ENCODE results near the gene CBLN1. TPM values are rescaled to one million over a fixed set of nuclear protein-coding genes. Genes with fewer than 3 reads are reported as not detected.

The CBLN1 gene
- polyA plus RNA-seq, 1 donor from 2014 or later: 7.7 TPM

- H3K36me3 ChIP-seq (ENCODE audit: insufficient read depth, low read length): no peaks in the 10 kb centered on the region
- no peak for TF ChIP-seq POLR2AphosphoS5 (IDR thresholded peaks at IDR 0.05)
- peak; percentile 77 for TF ChIP-seq EZH2 (IDR thresholded peaks at IDR 0.05; ENCODE audit: borderline replicate concordance, insufficient read depth, low read length, poor library complexity, severe bottlenecking)
- peak overlapping the region; percentile 87 for H3K4me3 ChIP-seq (ENCODE audit: low read length)
- H3K9ac ChIP-seq (ENCODE audit: low read length): no peak overlapping the region
- no peaks in the 10 kb centered on the region for H3K9me3 ChIP-seq (ENCODE audit: low read length)
- H3K79me2 ChIP-seq (replicated peaks; ENCODE audit: insufficient read depth, low read length): no peaks in the 10 kb centered on the region
- H3K27ac ChIP-seq (ENCODE audit: low read length): no peak overlapping the region
- H4K20me1 ChIP-seq (ENCODE audit: insufficient read depth): no peaks in the 10 kb centered on the region
- no peak overlapping the region for H2AFZ ChIP-seq (ENCODE audit: low read depth, low read length)
- no peaks in the 10 kb centered on the region for H3K9me2 ChIP-seq (ENCODE audit: insufficient read depth, low read length)
- peaks cover 89% of the 10 kb centered on the region for H3K27me3 ChIP-seq (ENCODE audit: insufficient read depth, low read depth, low read length)
- no peaks in the 10 kb centered on the region for H3F3A ChIP-seq (ENCODE audit: insufficient read depth, low read length, poor library complexity, severe bottlenecking)
- no peak overlapping the region for H3K4me2 ChIP-seq (ENCODE audit: low read length)
Measured at GRCh38 chr16:49278944-49279725, 2.5 kb downstream of the CBLN1 start.

GRCh38 chr16:49278567-49278827 lies 3.1 kb downstream of the CBLN1 start:
- Histone ChIP-seq H4K20me1 (ENCODE audit: insufficient read depth) (no peaks in the 10 kb centered on the region), H3K27ac (ENCODE audit: low read length) (no peak overlapping the region), H3K27me3 (ENCODE audit: insufficient read depth, low read depth, low read length) (peaks cover 89% of the 10 kb centered on the region), H3K4me2 (ENCODE audit: low read length) (no peak overlapping the region), H3K79me2 (replicated peaks; ENCODE audit: insufficient read depth, low read length) (no peaks in the 10 kb centered on the region), H3K4me3 (ENCODE audit: low read length) (no peak overlapping the region), H3K36me3 (ENCODE audit: insufficient read depth, low read length) (no peaks in the 10 kb centered on the region), H3K9me3 (ENCODE audit: low read length) (no peaks in the 10 kb centered on the region), H3K9ac (ENCODE audit: low read length) (no peak overlapping the region), H3K9me2 (ENCODE audit: insufficient read depth, low read length) (no peaks in the 10 kb centered on the region), H3F3A (ENCODE audit: insufficient read depth, low read length, poor library complexity, severe bottlenecking) (no peaks in the 10 kb centered on the region), H2AFZ (ENCODE audit: low read depth, low read length) (no peak overlapping the region)
- TF ChIP-seq EZH2 (IDR thresholded peaks at IDR 0.05; ENCODE audit: borderline replicate concordance, insufficient read depth, low read length, poor library complexity, severe bottlenecking) (no peak), SMC3 (conservative IDR thresholded peaks at IDR 0.05; ENCODE audit: poor library complexity) (no peak), RAD21 (conservative IDR thresholded peaks at IDR 0.05) (no peak), EP300 (conservative IDR thresholded peaks at IDR 0.05; ENCODE audit: poor library complexity, severe bottlenecking) (no peak), CTCF (IDR thresholded peaks at IDR 0.05; ENCODE audit: poor library complexity, severe bottlenecking) (no peak), REST (IDR thresholded peaks at IDR 0.05; ENCODE audit: borderline replicate concordance) (no peak), MXI1 (conservative IDR thresholded peaks at IDR 0.05; ENCODE audit: poor library complexity, severe bottlenecking) (no peak), TAF1 (IDR thresholded peaks at IDR 0.05; ENCODE audit: low read depth) (no peak), POLR2AphosphoS5 (IDR thresholded peaks at IDR 0.05) (no peak)

All from neural cell (in vitro differentiated cells).